ENCODE results near the gene STARD10. TPM values are rescaled to one million over a fixed set of nuclear protein-coding genes. Genes with fewer than 3 reads are reported as not detected.
"Not testable (repeated sequence)": the region's sequence is repeated elsewhere in the genome, so short reads cannot be mapped to it uniquely, and the experiment has no call there.

The STARD10 gene, protein sequence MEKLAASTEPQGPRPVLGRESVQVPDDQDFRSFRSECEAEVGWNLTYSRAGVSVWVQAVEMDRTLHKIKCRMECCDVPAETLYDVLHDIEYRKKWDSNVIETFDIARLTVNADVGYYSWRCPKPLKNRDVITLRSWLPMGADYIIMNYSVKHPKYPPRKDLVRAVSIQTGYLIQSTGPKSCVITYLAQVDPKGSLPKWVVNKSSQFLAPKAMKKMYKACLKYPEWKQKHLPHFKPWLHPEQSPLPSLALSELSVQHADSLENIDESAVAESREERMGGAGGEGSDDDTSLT
- total RNA-seq, result 68.8 TPM

DNA sequence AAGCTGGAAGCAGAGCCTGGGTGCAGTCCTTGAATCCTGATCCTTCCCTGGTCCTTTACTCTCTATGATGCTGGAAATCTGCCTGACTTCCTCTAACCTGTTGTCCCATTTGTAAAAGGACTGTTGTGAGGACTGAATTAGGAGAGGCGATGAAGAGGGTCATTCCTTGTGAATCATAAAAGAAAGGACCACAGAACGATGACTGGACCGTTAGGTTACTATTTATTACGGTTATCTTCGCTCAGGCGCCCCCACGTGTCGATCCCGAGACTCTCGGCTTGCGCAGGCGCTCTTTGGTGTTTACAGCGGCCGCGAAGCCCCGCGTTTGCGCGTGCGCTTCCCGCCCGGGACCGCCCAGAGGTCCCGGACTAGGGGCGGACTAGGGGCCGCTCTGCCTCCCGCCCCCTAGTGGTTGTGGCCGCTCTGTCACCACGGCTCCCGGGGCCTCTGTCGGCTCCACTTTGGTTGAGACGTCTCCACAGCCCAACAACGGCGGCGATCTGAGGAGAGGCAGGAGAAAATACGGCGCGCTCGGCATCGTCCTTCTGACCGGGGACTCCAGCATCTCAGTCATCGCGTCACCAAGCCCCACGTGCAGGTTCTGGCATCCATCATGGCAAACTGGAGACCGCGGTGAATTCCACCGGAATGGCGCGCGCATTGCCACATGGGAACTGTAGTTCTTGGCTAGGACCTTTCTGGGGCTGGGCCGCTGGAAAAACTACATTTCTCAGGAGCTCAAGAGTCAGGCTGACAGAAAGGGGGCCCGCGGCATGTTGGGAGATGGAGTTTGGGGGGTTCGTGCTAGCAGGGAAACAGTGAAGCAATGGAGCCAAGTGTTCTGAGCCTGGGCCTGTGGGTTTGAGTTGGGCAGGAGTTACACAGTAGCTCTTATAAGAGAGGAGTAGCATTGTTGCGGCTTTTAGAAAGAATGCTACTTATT lies at the start of gene STARD10:
Gene STARD10 (minus strand): TSS at position 623 of the 943 bp plus-strand sequence. CDS start 12,866 bp downstream, outside the sequence.
- ATAC-seq, result peak; percentile 97

DNA sequence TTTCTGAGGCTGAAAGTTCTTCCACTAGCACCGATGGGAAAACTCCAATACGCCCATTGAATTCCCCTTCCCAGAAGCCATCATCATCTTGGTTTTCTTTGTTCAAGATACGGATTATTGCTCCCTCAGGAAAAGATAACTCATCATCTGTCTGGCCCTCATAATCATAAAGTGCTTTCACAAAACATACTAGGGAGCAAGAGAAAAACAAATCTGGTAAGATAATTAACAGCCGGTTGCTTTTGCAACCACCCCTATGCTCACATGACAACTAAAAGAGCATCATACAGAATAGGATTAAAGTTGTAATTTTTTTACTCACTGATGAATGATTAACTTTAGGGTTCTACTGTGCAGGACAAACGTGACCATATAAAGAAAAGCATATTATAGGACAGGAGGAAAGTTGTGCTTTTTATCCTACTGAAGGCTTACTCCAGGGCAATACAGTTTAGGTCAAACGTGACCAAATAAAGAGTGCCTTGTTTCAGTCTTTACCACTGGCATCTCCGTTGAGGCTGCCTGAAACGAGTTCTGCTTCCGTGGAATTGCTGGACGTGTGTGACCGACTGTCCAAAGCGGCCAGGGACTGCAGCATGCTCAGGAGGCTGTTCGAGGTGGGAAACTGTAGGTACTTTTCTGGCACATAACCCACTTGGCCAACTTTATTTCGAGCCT lies 48.9 kb upstream of the STARD10 start:
- no peak for ATAC-seq

DNA sequence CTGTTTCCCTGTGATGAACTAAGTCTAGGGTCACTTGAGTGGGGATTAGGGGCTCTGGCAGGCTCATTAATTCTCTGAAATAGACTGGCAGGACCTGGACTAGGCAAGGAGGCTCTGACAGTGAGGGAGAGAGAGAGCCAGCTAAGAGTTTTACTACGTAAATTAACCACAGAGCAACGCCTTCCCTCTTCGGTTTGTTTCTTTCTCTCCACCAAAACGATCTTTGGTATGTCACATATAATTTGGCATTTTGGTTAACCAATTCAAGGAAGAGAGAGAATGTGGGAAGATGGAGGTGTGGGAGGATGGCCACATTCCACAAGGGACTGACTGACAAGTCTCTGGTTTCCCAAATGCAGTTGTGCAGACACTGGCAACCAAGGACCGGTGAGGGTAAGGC lies 48.3 kb upstream of the STARD10 start:
- ATAC-seq, result no peak

DNA sequence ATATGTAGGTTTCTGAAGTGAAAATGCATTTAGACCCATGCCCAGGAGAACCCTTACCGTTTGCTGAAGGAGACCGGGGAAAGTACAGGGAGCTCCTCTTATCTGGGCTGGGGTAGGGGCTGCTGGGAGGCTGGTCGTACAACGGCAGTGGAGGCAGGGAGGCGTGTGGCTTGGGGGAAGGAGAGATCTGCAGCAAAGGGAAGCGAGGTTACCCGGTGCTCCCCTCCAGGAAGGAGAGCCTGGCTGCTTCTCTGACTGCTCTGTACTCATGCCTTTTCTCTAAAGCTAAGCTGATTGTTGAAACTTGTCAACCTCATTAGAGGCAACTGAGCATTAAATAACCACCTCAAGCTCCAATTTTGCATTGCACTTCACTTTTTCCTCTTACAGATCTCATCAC lies 47.5 kb upstream of the STARD10 start:
- ATAC-seq, result no peak

DNA sequence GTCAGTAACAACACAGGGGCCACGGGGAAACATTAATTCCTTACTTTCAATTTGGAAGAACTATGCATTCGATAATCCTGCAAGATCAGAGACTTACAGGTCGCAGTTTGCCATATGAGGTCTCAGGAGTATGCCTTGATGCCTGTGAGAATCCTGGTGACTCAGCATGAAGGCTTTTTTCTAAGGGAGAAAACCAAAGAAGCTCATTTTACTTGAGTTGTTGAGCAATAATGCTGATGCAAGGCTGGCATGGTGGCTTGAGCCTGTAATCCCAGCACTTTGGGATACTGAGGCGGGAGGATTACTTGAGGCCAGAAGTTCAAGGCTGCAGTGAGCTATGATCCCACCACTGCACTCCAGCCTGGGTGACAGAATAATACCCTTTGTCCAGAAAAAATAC lies 46.9 kb upstream of the STARD10 start:
- ATAC-seq, result no peak

DNA sequence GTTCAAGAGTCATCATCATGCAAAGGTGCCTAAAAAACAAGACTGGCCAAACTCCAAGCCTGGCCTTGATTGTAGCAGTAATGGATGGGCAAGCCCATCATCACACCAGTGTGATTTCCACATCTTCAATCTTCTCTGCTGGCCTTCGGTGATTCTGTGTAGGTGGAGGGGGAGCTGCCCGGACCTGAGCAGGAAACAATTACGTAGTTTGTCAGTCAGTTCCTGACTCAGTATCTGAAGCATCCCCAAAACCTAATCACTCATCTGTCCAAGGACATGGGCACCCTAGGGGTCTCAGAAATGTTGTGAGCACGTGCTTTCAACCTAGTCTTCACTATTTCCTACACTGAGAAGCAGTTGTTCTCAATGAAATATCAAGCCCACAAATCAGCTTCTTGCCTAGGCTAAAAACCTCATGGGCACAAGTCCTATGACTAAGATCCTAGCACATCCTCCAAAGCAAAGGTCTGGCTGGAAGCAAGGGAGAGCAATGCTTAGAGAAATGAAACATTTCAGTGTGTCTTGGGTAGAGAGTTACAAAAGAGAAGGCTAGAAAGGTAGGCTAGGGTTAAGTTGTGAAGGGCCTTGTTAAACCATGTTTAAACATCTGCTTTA lies 45.0 kb upstream of the STARD10 start:
- no peak for ATAC-seq

DNA sequence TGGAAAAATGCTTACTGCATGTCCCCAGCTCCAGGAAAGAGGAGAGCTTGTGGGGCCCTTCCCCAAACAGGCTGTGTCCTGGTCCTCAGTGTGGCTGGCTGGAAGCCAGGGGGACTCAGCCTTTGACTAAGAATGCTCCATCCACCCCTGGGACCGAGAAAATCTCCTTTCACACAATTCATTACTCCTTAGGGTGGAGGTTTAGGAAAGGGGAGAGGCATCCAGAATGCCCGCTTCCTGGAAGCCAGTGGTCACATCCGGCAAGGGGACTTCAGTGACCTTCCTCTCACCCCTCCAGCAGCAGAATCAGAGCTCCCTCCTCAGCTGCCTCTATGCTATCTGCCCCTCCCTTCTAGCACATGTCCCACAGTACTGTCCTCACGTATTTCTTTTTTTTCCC lies 42.3 kb upstream of the STARD10 start:
- peak; percentile 3 for ATAC-seq

DNA sequence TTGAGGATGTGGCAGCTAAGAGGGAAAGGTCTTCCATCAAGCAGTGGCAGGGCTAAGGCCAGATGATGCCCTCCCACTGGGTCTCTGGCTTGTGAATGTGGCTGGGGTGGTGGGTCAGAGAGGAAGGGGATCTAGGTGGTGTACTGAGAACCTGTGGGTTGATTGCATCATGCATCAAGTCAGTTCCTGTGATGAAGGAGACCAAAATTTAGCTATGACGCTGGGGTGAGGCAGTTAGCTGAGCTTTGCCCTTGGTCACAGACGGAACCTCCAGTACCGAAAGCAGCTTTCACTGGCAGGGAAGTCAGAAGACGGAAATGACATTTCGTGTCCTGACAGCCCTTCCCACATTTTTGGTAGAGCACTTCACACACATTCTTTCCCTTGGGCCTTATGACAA lies 41.1 kb upstream of the STARD10 start:
- ATAC-seq, result no peak

DNA sequence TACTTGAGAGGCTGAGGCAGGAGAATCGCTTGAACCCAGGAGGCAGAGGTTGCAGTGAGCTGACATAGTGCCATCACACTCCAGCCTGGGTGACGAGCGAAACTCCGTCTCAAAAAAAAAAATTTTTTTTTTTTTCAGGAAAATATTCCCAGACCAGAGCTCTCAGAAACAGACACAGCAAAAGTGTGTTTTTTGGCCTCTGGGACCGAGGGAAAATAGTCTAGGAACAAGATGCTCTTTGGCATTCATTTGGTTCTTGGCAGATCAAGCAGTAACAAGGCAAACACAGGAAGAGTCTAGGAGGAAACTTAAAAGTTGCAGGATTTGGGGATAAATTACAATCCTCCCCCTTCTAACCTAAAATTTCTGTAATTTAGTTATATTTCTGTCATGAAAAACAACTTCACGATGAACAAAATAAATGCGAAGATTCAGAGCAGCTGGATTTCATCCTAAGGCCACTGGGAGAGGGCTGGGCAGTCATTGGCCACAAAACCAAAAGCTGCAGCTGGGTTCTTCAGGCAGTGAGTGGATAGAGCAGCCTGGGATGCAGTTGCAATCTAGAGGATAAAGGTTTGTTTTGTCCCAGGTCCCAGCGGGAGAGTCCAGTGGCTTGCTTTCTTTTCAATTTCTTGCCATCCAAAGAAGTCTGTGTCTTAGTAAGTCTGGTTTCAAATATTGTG lies 40.1 kb upstream of the STARD10 start:
- ATAC-seq, result no peak

DNA sequence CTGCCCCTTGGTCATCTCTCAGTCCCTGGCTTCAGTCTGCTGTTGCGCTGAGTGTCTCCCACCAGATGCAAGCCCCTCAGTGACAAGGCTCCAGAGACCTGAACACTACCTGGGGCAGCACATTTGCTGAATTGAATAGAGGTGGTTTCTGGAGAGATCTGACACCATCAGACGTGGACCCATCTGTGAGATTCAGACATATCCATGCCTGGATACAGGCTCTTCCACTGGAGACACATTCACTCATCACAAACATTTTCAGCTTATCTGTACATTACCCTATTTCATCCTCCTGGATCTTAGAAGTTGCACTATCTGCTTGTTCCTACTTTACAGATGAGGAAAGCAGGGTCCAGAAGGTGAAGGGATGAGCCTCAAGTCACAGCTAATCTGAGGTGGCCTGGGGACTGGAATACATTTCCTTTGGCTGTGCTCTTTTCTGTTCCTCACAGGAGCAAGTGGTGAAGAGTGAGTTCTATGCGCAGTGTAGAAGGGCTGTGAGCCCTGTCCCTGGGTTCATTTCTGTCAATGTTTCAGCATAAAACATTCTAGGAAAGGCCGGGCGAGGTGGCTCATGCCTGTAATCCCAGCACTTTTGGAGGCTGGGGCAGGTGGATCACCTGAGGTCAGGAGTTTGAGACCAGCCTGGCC lies 39.4 kb upstream of the STARD10 start:
- no peak for ATAC-seq

DNA sequence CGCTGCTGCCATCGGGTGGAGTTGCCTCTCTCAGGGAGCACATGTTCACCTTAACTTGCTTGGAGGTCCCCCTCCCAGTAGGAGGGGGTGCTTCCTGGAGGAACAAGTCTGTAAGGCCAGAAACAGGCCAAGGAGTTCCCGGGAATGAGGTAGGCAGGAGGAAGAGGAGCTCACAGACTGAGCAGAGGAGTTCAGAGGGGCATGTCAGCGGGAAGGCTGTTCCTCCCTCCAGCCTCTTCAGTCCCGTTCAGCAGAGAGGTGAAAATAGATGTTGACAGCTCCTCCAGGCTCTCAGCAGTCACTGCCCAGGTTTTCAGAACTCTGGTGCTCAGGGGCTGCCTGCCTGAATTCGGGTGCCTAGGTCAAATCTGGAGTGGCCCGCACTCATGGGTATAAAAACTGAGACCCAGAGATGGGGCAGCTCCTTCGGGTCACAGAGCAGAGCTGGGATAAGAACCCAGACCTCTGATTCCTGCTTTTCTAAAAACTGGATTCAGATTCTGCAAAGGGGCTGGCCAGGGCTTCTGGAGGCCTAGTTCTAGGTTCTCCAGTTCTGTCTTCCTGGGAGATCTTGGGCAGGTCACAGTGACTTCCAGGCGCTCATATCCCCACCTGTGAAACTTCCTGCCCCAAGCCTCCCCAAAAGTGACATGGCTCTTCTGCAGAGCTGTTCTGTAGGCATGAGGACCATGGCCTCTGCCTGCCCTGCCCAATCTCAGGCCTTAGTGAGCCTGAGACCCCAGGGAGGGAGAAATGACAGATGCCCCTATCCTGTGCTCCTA lies 38.6 kb upstream of the STARD10 start:
- no peak for ATAC-seq

DNA sequence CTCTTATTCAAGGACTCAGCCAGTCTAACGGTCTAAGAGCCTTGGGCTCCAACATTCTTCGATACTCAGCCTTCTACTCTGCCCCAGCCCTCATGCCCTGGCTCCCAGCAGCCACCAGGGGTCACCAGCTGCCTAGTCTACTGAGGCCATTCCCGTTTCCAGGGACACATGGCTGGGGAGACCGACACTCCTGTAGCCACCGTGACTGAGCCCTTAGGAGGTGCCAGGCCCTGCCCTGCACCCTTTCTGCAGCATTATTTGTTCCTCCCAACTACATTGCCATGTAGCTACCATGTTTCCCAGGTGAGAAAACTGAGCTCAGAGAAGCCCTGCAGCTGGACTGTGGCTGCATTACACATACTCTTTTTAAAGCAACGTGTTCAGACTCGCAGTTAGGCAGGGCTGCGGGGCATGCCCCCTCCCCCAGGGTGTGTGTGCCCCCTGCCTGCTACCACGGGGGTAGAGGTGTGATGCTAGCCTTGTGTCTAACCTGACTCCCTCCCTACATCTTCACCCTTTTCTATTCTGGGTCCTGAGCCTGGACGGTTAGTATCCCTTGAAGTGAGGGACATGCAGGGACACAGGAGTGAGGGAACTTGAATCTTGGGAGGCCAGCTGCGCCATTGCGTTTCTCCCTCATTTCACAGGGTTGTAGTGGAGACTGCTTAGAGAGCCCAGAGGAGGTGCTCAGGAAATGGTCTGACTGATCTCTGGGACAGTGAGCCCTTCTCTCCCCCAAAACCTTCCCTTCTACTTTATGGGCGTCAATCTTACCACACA lies 37.9 kb upstream of the STARD10 start:
- ATAC-seq, result peak; percentile 83

DNA sequence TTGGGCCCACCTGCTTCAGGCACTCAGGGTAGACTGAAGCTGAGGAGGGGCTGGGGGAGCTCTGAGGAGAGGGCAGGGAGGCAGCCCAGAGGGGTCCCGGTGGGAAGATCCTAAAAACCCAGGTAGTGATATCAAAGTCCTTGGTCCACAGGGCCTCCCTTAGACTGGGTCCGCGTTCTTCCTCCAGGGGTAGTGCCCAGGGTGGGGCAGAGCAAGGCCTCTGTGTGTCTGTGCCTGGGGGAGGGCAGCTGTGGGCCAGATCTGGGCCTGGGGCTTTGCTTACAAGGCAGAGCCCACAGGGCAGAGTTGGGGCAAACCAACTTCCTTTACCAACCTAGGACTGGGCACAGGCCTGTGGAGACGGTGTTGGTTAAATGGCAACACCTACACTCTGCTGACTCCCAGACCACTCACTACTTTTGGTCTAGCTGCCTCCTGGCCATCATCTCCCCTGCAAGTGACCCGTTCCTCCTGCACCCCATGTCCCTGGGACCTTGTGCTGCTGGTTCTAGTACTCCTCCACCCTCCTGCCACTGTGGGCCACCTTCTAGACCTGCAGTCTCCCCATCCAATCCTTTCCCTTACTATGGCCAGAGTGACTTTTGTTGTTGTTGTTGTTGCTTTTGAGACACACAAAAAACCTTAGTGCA lies 36.2 kb upstream of the STARD10 start:
- no peak for ATAC-seq

DNA sequence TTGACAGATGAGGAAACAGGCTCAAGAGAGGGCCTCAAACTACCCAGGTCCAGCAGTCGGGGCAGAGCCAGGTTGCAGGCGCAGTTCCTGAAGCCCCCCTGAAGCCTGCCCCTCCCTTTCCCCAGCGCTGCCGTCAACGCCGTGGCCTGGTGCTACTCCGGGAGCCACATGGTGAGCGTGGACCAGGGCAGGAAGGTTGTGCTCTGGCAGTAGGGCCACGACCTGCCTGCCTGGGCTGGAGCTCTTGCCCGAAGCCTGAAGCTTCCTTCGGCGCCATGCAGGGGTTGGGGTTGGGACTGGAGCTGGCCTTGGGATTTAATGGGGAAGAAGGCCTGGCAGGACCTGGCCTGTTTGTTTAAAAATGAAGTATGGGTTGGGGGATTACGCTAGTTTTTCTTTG lies 35.3 kb upstream of the STARD10 start:
- ATAC-seq, result no peak

DNA sequence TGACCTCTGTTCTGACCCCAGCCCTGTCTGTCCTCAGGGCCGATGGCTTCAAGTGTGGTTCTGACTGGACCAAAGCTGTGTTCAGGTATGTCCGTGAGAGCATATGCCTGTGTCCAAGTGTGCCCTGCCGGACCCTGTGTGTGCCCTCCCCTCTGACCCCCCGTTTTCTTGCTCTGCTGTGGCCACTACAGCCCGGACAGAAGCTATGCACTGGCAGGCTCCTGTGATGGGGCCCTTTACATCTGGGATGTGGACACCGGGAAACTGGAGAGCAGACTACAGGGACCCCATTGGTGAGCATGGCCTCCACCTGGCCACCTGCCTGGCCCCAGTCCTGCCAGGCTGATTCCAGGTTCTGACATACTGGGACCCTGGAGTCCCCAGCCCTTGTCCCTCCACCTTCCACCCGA lies 34.9 kb upstream of the STARD10 start:
- ATAC-seq, result no peak

DNA sequence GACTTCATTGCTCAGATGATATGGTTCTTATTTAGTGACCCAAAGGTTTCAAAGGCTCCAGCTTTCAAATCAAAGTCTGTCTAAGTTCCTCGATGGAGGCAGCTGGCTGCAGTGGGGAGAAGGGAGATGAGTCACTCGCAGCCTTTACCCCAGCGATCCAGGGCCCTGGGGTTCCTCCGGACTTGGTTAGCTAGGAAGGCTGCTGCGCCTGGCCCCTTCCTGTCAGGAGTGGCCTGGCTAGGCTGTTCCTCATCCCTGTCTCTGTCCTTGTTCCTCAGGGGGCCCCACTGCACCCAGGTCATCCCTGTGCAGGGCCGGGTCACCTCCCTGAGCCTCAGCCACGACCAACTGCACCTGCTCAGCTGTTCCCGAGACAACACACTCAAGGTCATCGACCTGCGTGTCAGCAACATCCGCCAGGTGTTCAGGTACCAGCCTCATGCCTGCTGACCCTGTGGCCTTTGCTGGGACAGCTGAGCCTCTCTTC lies 34.3 kb upstream of the STARD10 start:
- ATAC-seq, result no peak

DNA sequence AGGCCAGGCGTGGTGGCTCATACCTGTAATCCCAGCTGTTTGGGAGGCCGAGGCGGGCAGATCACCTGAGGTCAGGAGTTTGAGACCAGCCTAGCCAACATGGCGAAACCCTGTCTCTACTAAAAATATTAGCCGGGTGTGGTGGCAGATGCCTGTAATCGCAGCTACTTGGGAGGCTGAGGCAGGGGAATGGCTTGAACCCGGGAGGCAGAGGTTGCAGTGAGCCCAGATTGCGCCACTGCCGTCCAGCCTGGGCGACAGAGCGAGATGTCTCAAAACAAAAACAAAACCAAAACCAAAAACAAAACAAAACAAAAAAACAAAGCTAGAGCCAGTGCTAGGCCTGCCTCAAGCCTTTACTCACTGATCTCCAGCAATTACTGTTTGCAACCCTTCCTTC lies 33.8 kb upstream of the STARD10 start:
- ATAC-seq, result not testable (repeated sequence)

DNA sequence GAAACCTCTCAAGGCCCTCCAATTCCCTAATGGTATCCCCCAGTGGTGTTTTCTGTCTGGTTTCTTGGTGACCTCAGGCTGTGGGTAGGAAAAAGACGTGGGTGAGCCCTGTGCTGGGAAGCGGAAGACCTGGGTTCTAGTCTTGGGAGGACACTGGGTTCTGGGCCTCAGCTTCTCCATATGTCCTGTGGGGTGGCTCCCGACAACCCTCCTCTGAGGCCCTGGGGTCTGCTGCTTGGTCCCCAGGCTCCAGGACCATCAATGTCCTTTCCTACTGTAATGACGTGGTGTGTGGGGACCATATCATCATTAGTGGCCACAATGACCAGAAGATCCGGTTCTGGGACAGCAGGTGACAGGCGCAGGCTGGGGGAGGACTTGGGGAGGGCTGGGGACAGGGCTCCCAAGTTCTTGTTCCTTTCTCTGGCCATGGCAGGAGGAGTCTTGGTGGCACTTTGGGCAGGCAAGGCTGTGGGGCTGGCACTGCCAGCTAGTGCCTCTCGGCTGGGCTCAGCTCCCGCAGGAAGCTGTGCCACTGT lies 33.2 kb upstream of the STARD10 start:
- ATAC-seq, result no peak
